Measurements from ENCODE around the gene KBTBD13. TPM values are rescaled to one million over a fixed set of nuclear protein-coding genes. Genes with fewer than 3 reads are reported as not detected.

The KBTBD13 gene
- total RNA-seq, 1 donor from 2014 or later = not detected

DNA sequence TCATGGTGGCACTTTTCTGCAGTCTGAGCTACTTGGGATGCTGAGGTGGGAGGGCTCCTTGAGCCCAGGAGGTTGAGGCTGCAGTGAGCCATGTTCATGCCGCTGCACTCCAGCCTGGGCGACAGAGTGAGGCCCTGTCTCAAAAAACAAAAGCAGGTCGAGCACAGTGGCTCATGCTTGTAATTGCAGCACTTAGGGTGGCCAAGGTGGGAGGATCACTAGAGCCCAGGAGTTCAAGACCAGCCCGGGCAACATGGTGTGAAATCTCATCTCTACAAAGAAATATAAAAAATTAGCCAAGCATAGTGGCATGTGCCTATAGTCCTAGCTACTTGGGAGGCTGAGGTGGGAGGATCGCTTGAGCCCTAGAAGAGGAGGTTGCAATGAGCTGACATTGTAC, 28.5 kb downstream of the KBTBD13 start:
- H3K27me3 ChIP-seq (ENCODE audit: control insufficient read depth, insufficient read depth, low read length) = no peaks in the 10 kb centered on the region
- DNase-seq (ENCODE audit: low read depth) = no peak
- TF ChIP-seq, protein P1, sequence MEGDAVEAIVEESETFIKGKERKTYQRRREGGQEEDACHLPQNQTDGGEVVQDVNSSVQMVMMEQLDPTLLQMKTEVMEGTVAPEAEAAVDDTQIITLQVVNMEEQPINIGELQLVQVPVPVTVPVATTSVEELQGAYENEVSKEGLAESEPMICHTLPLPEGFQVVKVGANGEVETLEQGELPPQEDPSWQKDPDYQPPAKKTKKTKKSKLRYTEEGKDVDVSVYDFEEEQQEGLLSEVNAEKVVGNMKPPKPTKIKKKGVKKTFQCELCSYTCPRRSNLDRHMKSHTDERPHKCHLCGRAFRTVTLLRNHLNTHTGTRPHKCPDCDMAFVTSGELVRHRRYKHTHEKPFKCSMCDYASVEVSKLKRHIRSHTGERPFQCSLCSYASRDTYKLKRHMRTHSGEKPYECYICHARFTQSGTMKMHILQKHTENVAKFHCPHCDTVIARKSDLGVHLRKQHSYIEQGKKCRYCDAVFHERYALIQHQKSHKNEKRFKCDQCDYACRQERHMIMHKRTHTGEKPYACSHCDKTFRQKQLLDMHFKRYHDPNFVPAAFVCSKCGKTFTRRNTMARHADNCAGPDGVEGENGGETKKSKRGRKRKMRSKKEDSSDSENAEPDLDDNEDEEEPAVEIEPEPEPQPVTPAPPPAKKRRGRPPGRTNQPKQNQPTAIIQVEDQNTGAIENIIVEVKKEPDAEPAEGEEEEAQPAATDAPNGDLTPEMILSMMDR (IDR thresholded peaks at IDR 0.05; ENCODE audit: insufficient read depth, low read length, severe bottlenecking) = no peak
- no peak for FAIRE-seq
- H3K4me3 ChIP-seq (ENCODE audit: low read depth, low read length) = no peak overlapping the region
- H3K36me3 ChIP-seq (ENCODE audit: control insufficient read depth, insufficient read depth, low read length) = peaks cover 13% of the 10 kb centered on the region

DNA sequence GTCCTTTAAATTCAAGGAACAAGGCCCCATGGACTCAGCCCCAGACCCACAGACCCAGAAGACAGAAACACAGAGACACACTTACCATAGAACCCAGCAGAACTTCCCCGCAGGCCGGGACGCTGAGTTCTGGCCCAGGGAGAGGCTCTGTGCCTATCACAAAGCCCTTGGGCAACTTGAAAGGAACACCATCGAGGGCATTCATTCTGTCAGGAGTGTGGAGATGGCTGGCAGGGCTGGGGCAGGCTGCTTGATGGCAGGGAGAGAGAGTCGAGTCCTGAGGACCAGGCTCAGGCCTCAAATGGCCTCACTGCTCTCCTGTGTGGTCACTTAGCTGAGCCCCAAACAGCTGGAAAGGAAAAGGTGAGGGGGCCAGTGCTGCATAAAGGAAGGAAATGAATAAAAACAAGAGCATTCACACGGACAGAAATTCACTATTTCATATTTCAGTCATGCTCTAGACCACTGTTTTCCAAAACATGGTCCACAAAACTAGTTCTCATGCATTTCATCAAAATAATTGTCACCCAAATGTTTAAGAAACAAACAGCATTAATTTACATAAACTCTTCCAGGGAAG, 29.6 kb downstream of the KBTBD13 start:
- TF ChIP-seq, protein P1 (IDR thresholded peaks at IDR 0.05; ENCODE audit: insufficient read depth, low read length, severe bottlenecking) = no peak
- Histone ChIP-seq H3K27me3 (ENCODE audit: control insufficient read depth, insufficient read depth, low read length) (no peaks in the 10 kb centered on the region), H3K36me3 (ENCODE audit: control insufficient read depth, insufficient read depth, low read length) (peaks cover 7% of the 10 kb centered on the region), H3K4me3 (ENCODE audit: low read depth, low read length) (no peak overlapping the region)
- DNase-seq (ENCODE audit: low read depth) = no peak
- no peak for FAIRE-seq

DNA sequence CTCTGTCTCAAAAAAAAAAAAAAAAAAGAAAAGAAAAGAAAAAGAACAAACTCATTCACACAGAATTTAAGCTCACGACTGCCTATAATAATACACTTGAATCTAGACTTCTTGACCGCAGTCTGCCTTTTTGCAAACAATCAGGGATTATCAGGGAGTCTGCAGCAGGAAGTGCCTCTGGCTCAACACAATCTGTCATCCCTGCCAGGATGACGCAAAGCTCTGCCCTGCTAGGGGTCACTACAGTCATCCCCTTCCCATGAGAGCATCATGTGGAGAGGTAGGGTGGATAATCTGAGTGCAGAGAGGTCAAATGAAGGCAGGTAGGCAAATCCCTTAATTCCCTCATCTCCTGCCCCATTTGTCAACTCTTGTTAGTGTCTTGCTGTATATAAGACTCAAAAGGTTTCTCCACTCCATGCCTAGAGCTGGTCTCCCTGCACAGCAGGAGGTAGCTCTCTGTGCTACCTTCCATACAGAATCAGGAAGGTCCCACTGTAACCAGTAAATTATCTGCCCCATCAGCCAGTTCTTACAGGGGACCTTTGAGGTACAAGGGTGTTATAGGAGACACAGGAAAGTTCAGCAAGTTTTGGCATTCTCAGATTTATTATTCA, 34.2 kb downstream of the KBTBD13 start:
- Histone ChIP-seq H3K4me3 (ENCODE audit: low read depth, low read length) (no peak overlapping the region), H3K27me3 (ENCODE audit: control insufficient read depth, insufficient read depth, low read length) (no peaks in the 10 kb centered on the region), H3K36me3 (ENCODE audit: control insufficient read depth, insufficient read depth, low read length) (peaks cover 4% of the 10 kb centered on the region)
- DNase-seq (ENCODE audit: low read depth) (peak; percentile 46), FAIRE-seq (no peak)
- TF ChIP-seq, protein P1 (IDR thresholded peaks at IDR 0.05; ENCODE audit: insufficient read depth, low read length, severe bottlenecking) = no peak

DNA sequence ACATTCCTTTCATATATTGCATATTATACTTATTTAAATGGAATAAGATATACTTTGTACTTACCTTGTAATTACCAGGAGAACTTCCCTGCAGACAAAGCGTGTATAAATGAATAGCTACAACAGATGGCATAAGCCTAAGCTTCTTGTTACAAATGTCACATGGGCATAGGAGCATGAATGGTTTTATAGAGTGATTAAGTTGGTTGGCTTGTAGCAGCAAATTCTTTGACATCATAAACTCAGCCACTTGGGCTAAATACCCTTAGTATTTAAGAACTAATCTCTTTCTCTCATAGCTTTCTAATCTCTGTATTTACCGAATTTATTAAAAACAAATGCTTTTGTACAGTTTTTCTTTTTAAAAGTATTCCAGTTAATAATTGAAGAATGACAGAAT, 38.5 kb downstream of the KBTBD13 start, which contains the start of gene UBAP1L:
Gene UBAP1L (minus strand): TSS at position 115 of the 400 bp plus-strand sequence. CDS start 8,985 bp downstream, outside the sequence.
- Histone ChIP-seq H3K36me3 (ENCODE audit: control insufficient read depth, insufficient read depth, low read length) (peaks cover 13% of the 10 kb centered on the region), H3K4me3 (ENCODE audit: low read depth, low read length) (no peak within 1 kb of the TSS), H3K27me3 (ENCODE audit: control insufficient read depth, insufficient read depth, low read length) (no peaks in the 10 kb centered on the region)
- TF ChIP-seq, protein P1 (IDR thresholded peaks at IDR 0.05; ENCODE audit: insufficient read depth, low read length, severe bottlenecking) = no peak
- FAIRE-seq = no peak
- no peak for DNase-seq (ENCODE audit: low read depth)

DNA sequence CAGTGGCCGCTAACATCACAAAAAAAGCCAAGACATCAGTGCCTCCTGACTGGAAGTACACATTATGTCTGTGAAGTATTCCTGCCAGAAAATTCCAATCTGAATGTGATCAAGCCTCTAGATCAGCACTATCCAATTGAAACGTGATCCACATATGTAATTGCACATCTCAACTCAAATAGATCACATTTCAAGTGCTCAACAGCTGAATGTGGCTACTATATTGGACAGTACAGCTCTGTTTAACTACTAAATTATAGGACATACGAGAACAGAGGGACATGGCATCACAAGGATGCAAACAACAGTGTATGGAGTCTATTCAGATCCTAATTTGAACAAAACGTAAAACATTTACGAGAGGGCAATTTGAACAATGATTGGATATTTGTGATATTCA, 39.0 kb downstream of the KBTBD13 start:
- DNase-seq (ENCODE audit: low read depth) (no peak), FAIRE-seq (no peak)
- TF ChIP-seq, protein P1 (IDR thresholded peaks at IDR 0.05; ENCODE audit: insufficient read depth, low read length, severe bottlenecking) = no peak
- Histone ChIP-seq H3K27me3 (ENCODE audit: control insufficient read depth, insufficient read depth, low read length) (no peaks in the 10 kb centered on the region), H3K4me3 (ENCODE audit: low read depth, low read length) (no peak overlapping the region), H3K36me3 (ENCODE audit: control insufficient read depth, insufficient read depth, low read length) (peaks cover 13% of the 10 kb centered on the region)

Other genes starting within 250 kb of the KBTBD13 start
- gene PLEKHO2, start 234.8 kb upstream of the KBTBD13 start, total RNA-seq = 4.2 and 5.9 TPM in 2 replicates
- gene ANKDD1A, start 164.8 kb upstream of the KBTBD13 start, total RNA-seq = 3.2 and 4.0 TPM in 2 replicates
- 72.6 and 95.8 TPM in 2 replicates for gene SPG21, start 86.8 kb upstream of the KBTBD13 start, total RNA-seq
- gene MTFMT, start 47.1 kb upstream of the KBTBD13 start, total RNA-seq = 10.4 and 17.4 TPM in 2 replicates
- not detected in 2 replicates for gene SLC51B, start 31.4 kb upstream of the KBTBD13 start, total RNA-seq
- not detected in 2 replicates for gene RASL12, start 8.8 kb upstream of the KBTBD13 start, total RNA-seq
- 1.3 and 2.0 TPM in 2 replicates for gene UBAP1L, start 38.5 kb downstream of the KBTBD13 start, total RNA-seq
- gene PDCD7, start 57.1 kb downstream of the KBTBD13 start, total RNA-seq = 10.0 and 10.3 TPM in 2 replicates
- 45.3 and 67.5 TPM in 2 replicates for gene CLPX, start 108.6 kb downstream of the KBTBD13 start, total RNA-seq
- under 0.01 TPM in 2 replicates for gene CILP, start 134.7 kb downstream of the KBTBD13 start, total RNA-seq
- 1.5 and 2.1 TPM in 2 replicates for gene PARP16, start 210.1 kb downstream of the KBTBD13 start, total RNA-seq
- not detected in 2 replicates for gene RNU5A-1, start 219.3 kb downstream of the KBTBD13 start, total RNA-seq
- not detected in 2 replicates for gene RNU5B-1, start 227.9 kb downstream of the KBTBD13 start, total RNA-seq

Data from bronchial epithelial cell (primary cell).